Globus pallidus (tissue), 1 donor: Measurements from ENCODE around the gene KRTAP16-1.
"Not testable (repeated sequence)": the region's sequence is repeated elsewhere in the genome, so short reads cannot be mapped to it uniquely, and the experiment has no call there.

ENCODE experiments used
- DNase-seq: peaks from one replicate; pipeline ENCODE4 v3.0.0-alpha.2; 2015; ENCODE audit warnings: low spot score

KRTAP16-1 gene, protein sequence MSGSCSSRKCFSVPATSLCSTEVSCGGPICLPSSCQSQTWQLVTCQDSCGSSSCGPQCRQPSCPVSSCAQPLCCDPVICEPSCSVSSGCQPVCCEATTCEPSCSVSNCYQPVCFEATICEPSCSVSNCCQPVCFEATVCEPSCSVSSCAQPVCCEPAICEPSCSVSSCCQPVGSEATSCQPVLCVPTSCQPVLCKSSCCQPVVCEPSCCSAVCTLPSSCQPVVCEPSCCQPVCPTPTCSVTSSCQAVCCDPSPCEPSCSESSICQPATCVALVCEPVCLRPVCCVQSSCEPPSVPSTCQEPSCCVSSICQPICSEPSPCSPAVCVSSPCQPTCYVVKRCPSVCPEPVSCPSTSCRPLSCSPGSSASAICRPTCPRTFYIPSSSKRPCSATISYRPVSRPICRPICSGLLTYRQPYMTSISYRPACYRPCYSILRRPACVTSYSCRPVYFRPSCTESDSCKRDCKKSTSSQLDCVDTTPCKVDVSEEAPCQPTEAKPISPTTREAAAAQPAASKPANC

GRCh38 chr17:41308918-41309359, at the start of gene KRTAP16-1:
Gene KRTAP16-1, minus strand, starts transcription at chr17:41309309. Its CDS starts 56 bp downstream, at chr17:41309253.
- no peak for DNase-seq

- DNase-seq: no peak
Observed at GRCh38 chr17:41354536-41354935, 45.4 kb upstream of the KRTAP16-1 start.

- DNase-seq: no peak
Observed at GRCh38 chr17:41352597-41353366, 43.7 kb upstream of the KRTAP16-1 start.

DNA sequence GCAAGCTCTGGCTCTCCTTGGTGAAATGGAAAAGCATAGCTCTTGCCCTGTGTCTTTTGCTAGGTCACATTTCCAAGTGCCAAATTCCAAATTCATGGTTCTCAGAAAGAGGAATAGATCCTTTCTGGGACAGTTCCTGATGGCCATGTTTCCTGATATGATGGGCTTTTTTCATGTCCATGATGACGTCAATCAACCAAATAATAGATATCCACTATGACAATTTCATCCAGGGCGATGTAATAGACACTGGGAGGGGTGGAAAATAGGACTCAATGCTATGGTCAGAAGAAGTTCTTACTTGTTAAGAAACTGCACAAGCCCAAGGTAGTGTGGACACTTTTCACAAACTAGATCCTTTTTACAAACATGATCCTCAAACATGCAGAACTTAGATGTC, 42.1 kb upstream of the KRTAP16-1 start:
- DNase-seq: no peak

- DNase-seq: not testable (repeated sequence)
Observed at GRCh38 chr17:41350381-41350878, 41.3 kb upstream of the KRTAP16-1 start, which contains the start of gene KRT33A. Gene KRT33A, minus strand, starts transcription at chr17:41350828. Its CDS starts 61 bp downstream, at chr17:41350767.

- no peak for DNase-seq
Observed at GRCh38 chr17:41347869-41348760, 39.0 kb upstream of the KRTAP16-1 start.

- not testable (repeated sequence) for DNase-seq
Observed at GRCh38 chr17:41346421-41346820, 37.3 kb upstream of the KRTAP16-1 start.

GRCh38 chr17:41345992-41346391, 36.9 kb upstream of the KRTAP16-1 start:
- DNase-seq: no peak

GRCh38 chr17:41343029-41343428, 33.9 kb upstream of the KRTAP16-1 start:
- DNase-seq: no peak

DNA sequence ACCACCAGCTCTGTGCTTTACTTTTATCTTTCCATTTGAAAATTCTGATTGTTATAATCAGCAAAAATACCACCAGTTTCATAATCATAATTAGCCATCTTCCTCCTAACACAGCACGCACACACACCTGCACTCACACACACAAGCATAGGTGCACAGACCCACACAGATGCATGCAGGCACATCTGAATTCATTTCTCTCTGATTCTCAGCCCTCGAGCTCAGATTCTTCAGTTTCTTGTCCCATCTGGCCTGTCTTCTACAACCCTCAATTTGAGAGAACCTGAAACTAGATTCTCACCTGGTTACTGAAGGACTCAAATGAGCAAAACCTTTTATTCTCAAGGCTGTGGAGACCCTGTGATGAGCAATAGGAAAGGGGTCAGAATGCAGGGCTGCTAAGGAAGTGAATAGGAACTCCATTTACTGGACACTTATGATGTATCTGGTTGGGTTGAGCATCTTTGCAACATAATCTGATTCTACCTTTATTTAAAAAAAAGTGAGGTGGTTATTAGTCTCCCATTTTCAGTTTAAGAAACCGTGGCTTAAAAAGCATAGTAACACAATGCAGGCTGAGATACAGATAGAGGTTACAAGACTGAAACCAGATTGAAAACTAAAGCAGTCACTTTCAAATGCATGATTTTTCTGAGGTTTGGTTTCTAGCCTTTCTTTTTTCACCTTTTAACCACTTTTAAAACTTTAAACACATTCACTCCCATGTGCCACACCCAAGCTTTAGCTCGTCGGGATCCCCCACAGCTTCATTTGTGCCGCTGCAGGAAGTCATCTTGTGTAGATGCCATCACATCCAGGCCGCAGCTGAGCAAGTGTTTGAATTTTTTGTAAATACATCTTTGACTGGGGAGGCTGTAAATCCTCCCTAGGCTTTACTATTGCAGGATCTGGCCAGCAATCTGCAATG, 32.1 kb upstream of the KRTAP16-1 start:
- DNase-seq: no peak

DNA sequence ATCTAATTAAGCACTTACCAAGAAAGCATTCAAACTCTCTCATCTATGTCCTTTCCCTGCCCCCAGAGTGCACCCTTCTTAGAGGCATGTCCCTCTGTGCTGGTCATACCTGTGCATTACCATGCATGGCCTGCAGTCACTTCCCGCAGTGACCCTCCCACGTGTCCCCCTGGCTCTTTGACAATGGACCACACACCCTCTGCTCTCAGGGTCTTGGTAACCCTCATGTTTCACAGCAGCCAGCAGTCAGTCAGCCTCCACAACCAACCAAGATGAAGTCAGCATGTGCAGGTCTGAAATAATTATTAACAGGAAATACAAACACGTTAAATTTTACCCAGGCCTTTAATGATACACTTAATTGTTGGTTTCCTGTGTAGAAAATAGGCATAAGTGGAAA, 31.4 kb upstream of the KRTAP16-1 start:
- no peak for DNase-seq

- no peak for DNase-seq
Observed at GRCh38 chr17:41339571-41340172, 30.6 kb upstream of the KRTAP16-1 start.

GRCh38 chr17:41338961-41339485, 29.9 kb upstream of the KRTAP16-1 start:
- no peak for DNase-seq

DNA sequence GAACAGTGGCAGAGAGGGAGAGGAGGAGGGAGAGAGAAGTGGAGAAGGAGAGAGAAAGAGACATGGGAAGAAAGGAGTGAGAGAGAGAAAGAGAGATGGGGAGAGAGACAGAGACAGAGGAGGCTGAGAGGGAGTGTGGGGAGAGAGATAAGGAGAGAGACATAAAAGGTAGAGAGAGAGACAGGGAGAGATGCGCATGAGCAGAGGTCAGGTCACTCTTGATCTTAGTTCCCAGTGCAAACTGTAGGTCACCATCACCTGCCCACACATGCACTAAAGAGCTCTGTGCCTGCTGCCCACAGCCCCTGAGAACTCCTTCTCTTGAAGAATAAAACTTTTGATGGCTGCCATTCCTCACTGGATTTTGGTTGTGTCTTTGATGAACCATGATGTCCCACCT, 26.6 kb upstream of the KRTAP16-1 start:
- DNase-seq: no peak

DNA sequence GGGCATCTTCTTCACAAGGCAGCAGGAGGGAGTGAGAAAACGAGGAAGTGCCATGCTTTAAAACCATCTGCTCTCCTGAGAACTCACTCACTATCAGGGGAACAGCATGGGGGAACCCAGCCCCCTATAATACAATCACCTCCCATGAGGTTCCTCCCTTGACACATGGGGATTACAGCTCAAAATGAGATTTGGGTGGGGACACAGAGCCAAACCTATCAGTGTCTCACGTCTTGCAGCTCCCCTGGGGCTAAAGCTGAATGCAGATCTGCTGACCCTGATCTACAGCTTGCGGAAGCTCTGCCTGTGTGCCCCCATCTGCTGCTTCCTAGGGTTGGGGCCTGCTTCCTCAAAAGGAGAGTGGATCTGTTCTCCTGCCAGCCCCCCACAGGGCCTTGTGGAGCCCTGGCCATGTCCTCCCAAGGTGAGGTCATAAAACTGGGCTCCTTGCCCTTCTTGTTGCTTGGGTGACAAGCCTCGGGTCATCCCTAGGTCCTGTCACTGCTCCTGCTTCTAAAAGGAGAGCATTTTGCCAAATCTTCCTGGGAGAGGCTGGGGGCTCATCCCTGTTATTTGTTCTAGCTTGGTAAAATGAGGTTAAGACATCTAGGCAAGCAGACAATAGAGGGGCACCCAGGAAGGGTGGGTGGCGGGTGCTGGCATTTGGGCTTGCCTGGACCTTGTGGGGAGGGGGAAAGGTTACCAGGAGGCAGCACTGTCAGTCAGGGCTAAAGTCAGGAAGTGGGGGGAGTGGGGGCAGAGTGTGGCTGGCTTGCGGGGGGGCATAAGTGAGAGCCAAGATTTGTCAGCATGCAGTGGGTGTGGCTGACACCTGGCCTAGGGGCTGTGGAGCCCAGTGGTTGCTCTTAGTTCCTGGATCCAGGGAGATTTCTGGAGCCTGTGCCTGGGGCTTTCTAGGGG, 25.5 kb upstream of the KRTAP16-1 start:
- DNase-seq: no peak

DNA sequence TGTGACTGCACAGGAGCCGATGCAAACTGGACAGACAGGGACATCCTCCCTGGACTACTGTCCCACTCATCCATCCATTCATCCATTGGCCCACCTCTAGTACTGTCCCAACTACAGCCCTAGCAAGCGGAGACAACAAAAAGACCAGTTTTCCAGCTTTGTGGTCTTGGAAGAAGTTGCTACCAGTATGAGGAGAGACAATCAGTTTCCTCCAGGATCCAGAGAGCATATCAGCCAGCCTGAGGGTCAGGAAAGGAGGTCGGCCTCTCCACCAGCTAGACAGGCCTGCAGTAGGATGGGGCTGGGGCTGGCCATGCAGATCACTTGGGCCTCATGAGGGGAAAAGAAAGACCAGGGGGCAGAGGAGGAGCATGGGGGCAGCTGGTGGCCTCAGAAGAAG, 24.7 kb upstream of the KRTAP16-1 start:
- no peak for DNase-seq

DNA sequence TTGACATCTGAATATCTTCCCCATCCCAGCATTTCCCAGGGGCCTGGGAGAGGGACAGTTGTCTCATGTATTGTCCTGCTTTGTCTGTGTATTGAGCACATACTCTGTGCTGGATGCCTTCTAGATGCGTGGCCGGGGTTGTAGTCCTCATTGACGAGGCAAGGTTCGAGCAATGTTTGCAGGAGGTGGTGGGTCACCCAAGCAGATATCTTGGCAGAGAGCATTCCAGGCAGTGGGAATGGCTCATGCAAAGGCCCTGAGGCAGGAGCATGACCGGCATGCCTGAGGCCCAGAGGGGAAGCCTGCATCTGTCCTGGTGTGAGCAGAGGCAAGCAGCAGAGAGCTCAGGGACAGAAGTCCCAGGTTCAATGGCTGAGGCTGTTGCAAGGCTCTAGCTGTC, 24.0 kb upstream of the KRTAP16-1 start:
- no peak for DNase-seq

DNA sequence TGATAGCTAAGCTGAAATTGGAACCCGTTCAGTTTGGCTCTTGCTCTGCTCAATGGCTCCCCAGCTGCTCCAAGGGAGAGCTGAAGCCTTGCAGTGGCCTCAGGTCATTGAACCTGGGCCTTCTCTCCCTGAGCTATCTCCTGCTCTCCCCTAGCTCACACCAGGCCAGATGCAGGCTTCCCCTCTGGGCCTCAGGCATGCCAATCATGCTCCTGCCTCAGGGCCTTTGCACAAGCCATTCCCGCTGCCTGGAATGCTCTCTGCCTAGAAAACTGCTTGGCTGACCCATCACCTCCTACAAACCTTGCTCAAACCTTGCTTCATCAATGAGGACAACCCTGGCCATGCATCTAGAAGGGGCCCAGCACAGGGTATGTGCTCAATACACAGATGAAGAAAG, 23.1 kb upstream of the KRTAP16-1 start:
- no peak for DNase-seq

- DNase-seq: no peak
Observed at GRCh38 chr17:41331606-41332005, 22.5 kb upstream of the KRTAP16-1 start.
